CD4-positive, alpha-beta T cell treated with Interleukin-21 for 1 hour (primary cell): ENCODE results near the gene REC8.
"Not testable (repeated sequence)": the region's sequence is repeated elsewhere in the genome, so short reads cannot be mapped to it uniquely, and the experiment has no call there.

Experiments
- DNase-seq: peaks from one replicate; pipeline ENCODE4 v3.0.0-alpha.2; 2020

Gene REC8

GRCh38 chr14:24185741-24186140, 13.9 kb downstream of the REC8 start:
- no peak for DNase-seq

DNA sequence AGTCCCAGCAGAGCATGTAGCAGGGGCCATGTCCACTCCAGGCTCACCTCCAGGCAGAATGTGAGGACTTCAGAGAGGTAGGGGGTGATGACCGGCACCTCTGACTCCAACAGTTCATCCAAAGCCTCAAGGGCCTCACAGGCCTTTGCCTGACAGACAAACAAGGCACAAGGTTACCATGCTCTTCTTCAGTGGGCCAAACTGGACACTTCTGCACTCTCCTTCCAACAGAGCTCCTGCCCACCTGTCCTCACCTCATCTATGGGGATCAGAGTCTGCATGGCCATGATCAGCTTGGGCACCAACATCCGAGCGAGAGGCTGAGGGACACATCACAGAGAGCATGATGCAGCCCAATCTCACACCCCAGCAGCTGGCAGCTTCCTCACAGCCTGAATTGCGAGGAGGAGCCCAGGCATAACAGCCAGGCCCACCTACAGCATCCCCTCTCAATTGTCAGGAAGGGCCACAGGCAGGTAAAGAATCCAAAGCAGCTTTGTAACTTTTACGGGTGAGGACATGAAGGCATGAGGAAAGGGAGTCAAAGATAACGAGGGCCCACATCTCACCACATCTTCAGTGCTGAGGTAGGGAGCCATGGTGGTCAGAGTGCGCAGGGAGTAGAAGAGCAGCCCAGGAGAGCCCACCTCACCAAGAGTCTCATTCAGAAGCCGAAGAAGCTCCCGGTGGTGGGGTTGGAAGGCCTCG, 15.1 kb downstream of the REC8 start:
- no peak for DNase-seq

DNA sequence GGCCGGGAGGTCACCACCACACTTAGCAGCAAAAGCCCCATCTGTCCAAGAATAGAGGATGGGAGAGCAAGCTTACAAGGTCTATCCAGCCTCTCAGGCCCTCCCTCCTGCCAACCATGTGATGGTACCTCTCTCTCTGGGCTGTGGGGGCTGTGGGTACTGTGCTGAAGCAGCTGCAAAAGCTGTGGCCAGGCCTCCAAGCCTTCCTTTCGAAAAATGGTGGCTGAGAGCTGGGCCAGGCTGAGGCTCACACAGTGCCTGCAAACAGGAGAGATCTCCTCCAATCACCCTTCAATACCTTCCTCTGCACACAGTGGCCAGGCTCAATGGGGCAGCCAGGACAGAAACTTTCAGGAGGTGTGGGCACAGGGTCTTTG, 15.6 kb downstream of the REC8 start:
- no peak for DNase-seq

DNA sequence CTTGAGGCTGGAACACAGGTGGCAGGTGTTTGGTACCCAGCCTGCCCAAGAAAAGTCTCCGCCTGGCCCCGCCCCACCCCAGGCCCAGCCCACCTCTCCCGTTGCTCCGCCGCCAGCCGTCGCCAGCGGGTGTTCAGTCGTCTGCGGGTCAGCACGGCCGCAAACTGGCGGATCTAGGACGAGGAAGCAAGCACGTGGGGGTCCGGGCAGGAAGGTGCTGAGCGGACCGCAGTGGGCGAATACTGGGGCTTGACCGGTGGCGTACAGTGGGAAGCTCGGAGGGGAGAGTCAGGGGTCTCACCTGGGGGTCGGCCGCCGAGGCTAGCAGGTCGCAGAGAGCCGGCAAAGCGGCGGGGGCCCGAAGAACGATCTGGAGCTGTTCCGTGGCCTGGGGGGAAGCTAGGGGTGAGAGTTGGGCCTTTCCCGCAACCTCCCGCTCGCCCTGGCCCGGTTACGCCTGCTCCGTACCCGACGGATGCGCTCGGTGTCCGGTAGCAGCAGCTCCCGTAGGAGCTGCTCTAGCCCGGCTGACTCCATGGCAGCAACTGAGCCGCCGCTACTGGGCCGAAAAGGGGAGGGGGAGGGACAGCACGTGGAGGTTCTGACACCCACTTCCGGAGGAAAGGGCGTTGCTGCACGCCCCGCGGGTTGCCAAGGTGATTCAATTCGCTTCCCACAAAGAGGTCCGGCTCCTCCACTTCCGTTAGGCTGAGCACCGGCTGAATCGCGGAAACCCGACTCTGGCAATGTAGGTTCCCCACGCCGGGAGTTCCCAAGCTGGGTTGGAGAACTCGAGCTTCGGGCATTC, 16.6 kb downstream of the REC8 start, which contains the start of gene IPO4:
Gene IPO4, minus strand, starts transcription at position 566 of the 808 bp plus-strand sequence. Its CDS starts 29 bp downstream, at position 537.
- peak; percentile 97 for DNase-seq

DNA sequence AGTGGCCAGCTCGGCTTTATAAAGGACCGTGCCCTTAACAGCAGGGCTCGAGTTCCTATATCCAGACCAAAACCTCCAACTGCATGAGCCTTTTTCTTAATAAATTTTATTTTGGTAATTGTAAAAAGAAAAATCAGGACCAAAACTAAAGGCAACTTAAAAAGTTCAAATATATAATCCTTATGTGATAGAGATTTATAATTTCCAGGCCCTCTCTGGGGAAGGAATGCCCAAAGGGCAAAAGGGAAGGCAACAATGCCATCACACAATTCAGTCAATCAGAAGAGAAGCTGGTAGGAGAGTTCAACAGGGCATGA, 17.1 kb downstream of the REC8 start:
- DNase-seq, result no peak

DNA sequence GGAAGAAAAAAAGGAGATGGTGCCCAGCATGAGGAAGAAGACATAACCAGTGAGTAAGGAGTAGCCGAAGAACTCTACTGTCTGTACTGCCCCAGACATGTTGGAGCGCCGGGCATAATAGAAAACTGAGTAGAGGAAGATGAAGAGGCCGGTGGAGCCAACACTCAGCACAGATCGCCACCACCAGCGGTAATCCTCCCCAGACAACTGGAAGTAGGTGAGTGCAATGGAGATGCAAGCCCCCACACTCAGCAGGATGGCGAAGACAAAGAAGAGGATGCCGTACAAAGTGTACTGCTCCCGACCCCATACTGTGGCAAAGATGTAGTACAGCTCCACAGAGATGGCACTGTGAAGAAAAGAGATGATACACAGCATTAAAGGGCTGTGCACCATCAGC, 17.6 kb downstream of the REC8 start:
- DNase-seq, result no peak

DNA sequence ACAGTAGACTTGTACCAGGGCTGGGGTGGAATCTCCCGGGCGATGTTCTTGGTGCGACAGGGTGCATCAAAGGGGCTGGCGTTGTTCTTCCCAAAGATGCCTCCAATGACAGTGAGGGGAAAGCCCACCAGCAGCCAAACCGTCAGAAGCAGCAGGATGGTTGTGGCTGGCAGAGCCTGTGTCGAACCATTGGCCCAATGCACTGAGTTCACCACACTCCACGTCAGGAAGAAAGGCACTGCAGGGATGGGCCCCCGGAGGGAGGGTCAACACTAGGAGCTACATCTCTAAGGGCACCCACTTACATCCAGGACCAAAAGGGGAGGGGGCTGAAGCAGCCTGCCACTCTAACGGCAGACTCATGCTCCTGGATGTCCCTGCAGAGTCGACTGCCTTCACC, 18.5 kb downstream of the REC8 start:
- no peak for DNase-seq

DNA sequence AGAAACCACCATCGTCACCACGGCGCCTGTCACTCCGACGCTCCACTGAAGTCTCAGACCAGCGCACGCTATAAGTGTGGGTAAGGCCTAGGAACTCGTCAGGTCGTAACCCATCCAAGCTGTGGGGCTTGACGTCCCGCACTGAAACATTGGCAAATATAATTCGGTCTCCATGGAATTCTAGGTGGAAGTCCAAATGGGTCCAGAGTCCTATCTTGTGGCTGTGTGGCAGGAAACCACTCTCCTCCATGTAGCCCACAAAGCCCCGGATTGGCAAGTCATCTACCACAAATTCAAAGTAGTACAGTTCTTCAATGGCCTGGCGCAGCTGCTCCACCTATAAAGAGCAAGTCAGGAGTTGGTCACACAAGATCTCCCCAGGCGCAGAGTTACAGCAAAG, 21.1 kb downstream of the REC8 start:
- no peak for DNase-seq

DNA sequence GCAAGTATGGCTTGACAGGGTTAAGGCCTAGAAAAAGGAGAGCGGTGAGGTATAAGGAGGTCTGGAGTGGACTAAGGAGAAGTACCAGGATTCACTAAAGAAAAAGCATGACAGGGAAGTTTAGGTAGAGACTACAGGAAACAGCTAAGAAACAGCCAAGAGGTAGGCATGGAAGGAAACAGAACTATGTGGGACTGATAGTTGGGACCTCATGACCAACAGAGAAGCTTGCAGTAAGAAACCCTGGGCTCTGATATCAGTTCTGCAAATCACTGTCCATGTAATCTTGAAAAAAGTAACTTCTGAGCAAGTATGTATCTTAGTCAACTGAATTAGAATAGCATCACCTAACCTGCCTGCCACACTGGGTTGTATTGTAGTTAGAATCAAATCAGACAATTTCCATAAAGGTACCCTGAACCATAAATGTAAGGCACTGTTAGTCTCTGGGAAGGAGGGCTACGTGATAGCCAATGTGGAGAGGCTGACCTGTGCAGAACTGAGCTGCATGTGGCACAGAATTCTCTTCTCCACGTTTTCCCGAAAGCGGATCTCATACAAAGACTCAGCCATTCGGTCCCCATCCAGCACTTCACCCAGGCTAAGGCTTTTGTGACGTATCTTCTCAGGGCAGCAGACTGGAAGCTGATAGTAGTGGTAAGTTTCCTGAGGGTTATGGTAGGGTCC, 22.4 kb downstream of the REC8 start:
- no peak for DNase-seq

GRCh38 chr14:24194873-24195185, 22.9 kb downstream of the REC8 start:
- DNase-seq, result no peak

DNA sequence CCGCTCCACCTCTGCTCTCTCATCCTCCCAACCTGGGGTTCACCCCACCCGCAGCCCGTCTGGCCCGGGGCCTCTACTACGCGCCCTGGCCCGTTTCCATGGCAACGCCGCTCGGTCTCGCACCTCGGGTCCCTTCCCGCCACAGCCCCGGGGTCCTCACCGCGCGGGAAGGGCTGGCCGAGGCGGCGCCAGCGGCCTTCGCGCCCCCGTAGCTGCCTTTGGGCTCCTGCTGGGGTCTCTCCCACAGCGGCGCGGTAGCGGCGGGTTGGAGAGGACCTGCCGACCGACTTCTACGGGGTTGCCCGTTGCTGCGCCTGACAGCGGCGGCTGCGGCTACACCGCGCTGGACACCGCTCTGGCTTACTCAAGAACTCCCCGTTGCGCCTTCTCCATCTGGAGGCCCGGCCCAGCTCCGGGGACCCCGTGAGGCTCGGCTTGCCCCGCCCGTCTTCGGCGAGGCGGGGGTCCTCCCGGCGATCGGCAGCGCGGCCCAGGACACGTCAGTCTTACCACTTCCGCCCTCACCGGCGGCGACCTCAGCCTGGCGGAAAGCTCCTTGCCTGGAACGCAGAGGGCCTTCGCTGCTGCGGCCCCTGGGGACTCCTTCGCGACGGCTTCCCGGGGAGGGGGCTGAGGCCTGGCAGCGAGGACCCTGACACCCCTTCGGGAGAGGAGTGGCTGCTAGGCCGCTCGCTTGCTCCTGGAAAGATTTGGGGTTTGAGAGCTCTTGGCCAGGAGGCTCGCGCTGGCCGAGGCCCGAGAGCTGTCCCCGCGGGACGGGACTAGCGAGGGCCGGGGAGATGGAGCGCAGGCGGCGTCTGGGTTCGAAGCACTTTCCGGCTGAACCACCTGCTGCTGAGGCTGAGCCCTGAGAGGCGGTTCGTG, 23.5 kb downstream of the REC8 start, which contains the start of gene TM9SF1:
Gene TM9SF1, minus strand, starts transcription at position 256 of the 885 bp plus-strand sequence. CDS start 422 bp downstream, outside the sequence.
- DNase-seq, result peak; percentile 93

- peak; percentile 30 for DNase-seq
Observed at GRCh38 chr14:24196071-24197055, 24.5 kb downstream of the REC8 start.

DNA sequence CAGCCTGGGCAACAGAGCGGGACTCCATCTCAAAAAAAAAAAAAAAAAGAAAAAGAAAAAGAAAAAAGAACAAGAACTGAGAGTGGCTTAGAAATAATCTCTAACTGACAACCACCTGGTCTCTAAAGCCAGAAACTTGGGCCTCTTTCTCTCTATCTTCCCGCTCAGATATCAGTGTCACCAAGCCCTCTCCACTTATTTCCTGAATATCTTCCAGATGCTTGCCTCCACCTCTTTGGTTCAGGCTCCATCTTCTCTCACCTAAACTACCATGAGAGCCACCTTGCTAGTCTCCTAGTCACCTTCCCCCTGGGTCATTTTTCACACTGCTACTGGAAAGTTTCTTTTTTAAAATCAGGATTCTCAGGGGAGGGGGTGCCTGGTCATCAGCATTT, 25.2 kb downstream of the REC8 start:
- no peak for DNase-seq

GRCh38 chr14:24198814-24199524, 27.1 kb downstream of the REC8 start:
- DNase-seq, result no peak

DNA sequence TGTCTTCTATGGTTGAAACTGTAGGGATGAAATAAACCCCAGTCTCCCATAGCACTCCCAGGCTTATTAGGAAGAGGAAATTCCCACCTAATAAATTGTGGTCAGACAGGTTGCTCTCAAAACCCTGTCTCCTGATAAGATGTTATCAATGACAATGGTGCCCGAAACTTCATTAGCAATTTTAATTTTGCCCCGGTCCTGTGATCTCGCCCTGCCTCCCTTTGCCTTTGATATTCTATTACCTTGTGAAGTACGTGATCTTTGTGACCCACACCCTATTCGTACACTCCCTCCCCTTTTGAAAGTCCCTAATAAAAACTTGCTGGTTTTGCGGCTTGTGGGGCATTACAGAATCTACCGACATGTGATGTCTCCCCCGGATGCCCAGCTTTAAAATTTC, 30.7 kb downstream of the REC8 start:
- DNase-seq, result not testable (repeated sequence)

DNA sequence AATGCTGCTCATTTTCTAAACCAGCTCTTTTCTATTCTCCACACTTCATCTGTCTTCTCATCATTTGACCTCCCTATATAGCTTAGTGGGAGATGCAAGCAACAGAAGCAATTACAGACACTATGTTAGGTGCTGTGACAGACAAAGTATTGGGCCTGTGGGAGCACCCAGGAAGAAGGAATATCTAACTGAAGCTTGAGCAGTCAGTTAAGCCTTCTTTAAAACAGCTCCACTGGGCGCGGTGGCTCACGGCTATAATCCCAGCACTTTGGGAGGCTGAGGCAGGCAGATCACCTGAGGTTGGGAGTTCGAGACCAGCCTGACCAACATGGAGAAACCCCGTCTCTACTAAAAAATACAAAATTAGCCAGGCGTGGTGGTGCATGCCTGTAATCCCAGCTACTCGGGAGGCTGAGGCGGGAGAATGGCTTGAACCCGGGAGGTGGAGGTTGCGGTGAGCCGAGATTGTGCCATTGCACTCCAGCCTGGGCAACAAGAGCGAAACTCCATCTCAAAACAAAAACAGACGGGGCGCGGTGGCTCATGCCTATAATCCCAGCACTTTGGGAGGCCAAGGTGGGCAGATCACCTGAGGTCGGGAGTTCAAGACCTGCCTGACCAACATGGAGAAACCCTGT, 31.5 kb downstream of the REC8 start:
- DNase-seq, result not testable (repeated sequence)

DNA sequence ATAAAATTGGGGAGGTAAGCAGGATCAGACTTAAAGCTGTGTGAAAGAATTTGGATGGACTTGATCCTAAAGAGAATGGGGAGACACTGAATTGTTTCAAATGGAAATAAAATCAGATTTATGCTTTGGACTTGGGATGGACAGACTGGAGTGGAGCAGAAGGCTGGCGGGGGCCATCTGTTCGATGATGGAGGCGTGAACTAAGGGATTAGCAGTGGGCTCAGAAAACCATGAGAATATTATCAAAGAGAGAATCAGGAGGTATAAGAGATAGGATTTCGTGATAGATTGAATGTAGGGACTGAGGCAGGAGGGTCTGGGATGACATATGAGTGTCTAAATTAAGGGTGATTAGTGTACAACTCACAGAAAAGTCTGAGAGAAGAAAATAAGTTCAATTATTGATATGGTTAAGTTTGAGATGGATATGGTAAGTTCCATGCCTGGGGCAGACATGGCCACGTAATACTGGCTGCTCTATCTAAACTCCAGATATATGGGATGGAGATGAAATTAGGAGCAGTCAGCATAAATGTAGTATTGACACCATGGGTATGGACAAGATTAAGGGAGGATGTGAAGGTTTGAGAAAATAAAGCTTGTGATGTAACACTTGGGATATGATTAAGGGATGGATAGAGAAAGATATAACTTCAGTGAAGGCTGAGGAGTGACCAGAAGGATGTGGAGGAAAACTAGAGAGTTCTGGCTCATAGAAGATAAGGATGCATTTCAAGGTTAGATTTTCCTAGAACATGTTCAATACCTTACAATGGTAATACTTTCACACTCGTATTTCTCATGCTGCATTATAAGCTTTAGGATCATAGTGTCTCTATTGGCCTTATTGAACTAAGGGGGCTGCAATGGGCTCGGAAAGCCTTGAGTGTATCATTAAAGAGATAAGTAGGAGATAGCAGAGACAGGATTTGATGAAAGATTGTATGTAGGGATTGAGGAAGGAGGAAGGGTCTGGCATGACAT, 32.6 kb downstream of the REC8 start:
- no peak for DNase-seq

DNA sequence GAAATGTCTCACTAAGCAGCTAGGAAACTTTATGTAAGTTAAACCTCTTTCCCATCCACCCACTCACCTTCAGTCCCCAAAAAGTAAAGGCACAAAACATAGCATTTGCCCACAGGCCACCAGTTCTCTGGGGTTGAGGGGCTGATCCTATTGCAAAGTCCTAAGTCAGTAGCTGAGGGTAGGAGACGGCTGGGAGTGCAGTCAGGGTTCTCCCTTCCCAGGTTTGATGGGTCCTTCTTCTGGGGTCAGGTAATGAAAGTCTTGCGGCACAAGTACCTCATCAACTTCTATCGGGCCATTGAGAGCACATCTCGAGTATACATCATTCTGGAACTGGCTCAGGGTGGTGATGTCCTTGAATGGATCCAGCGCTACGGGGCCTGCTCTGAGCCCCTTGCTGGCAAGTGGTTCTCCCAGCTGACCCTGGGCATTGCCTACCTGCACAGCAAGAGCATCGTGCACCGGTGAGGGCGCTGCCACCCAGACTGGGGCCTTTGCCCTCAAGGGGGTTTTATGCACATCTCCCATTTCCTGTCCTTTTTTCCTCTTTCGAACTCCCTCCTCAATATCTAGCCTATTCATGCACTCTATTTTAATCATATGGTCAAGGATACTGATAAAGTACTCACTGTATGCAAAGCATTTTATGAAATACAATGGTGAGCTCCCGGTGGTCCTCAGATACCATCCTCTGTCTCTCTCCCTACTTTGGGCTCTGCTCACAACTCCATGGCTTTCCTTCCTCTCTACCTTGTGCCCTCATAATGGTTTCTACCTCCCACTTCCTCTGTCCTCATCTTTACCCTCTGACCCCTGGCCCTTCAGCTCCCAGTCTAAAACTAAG, 34.6 kb downstream of the REC8 start:
- DNase-seq, result no peak
